GM12801 (cell line): Measurements from ENCODE around the gene EPHA6.

Experiments used
- TF ChIP-seq, protein P1 (sequence below): IDR thresholded peaks from one replicate; pipeline ENCODE4 v1.5.1; 2011; ENCODE audit warnings: control low read depth; ENCODE audit not compliant: insufficient read length; ENCODE audit errors: extremely low read depth

Gene EPHA6

GRCh38 chr3:97264180-97264579 lies 449.8 kb downstream of the EPHA6 start:
- TF ChIP-seq, protein P1, sequence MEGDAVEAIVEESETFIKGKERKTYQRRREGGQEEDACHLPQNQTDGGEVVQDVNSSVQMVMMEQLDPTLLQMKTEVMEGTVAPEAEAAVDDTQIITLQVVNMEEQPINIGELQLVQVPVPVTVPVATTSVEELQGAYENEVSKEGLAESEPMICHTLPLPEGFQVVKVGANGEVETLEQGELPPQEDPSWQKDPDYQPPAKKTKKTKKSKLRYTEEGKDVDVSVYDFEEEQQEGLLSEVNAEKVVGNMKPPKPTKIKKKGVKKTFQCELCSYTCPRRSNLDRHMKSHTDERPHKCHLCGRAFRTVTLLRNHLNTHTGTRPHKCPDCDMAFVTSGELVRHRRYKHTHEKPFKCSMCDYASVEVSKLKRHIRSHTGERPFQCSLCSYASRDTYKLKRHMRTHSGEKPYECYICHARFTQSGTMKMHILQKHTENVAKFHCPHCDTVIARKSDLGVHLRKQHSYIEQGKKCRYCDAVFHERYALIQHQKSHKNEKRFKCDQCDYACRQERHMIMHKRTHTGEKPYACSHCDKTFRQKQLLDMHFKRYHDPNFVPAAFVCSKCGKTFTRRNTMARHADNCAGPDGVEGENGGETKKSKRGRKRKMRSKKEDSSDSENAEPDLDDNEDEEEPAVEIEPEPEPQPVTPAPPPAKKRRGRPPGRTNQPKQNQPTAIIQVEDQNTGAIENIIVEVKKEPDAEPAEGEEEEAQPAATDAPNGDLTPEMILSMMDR, result no peak

DNA sequence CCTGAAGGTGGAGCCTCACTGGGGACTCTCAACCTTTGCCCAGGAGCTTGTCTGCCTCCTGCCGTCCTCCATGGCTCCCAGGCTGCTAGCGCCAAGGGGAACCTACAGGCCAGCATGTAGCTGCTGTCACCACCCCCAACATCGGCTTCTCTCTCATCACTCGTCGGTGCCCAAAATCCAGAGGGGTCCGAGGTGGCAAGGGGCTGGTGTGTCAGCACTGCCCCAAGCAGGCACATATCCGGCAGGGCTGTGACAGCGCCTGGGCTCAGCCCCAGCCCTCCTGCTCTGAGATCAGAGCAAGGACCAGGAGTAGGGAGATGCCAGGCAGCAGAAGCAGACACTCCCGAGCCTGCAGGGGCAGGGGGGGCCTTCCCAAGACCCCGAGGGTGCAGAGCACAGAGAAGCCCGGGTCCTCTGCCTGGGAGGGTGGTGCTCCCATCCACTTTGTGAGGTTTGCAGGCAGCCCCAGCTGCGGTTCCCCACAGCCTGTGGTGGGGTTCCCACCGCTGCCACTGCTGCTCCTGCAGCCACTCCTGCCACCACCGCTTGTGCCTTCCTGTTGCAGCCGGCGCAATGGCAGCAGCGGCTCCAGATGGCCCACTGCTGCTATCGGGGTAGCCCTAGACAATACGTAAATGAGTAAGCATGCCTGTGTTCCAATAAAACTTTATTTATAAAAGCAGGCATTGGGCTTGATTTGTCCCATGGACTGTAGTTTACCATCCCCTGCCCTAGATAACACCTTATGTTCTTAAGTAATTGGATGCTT lies 451.0 kb downstream of the EPHA6 start:
- TF ChIP-seq, protein P1, result no peak

- TF ChIP-seq, protein P1, result no peak
Observed at GRCh38 chr3:97269202-97269601, 454.8 kb downstream of the EPHA6 start.

GRCh38 chr3:97277708-97278107 lies 463.3 kb downstream of the EPHA6 start:
- TF ChIP-seq, protein P1, result no peak

DNA sequence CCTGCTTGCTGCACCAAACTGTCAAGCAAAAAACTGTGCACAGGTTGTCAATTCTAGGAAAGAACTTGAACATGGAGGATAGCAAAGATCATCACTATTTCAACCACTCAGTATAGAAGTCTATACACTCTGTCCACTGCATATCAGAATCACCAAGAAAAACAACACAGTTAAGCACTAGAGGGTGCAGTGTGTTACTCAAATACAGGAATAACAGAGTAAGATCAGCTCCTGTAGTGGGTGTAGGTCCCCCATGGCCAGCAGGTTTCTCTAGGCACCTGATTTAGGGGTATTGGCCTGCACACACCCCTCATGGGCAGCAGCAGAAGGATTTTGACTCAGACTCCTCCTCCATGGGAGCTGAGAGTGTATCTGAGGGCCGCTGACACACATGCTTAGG lies 464.1 kb downstream of the EPHA6 start:
- TF ChIP-seq, protein P1, result no peak

DNA sequence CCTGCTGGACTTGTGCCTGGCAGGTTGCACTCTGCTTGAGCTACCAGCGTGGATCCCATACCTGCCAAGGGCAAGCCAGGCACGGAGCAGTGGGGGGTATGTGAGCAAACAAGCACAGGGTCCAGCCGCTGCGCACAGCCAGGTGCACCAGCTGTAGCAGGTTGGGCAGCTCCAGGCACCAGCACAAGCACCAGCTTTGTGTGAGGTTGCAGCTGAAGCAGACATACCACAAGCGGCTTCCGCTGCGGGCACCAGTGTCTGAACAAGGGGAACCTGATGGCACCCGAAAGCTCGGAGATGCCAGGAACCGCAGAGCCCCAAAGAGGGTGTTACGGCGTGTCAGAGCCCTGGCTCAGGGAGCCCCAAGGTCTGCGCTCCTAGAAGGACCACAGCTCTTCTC lies 477.5 kb downstream of the EPHA6 start:
- TF ChIP-seq, protein P1, result no peak

DNA sequence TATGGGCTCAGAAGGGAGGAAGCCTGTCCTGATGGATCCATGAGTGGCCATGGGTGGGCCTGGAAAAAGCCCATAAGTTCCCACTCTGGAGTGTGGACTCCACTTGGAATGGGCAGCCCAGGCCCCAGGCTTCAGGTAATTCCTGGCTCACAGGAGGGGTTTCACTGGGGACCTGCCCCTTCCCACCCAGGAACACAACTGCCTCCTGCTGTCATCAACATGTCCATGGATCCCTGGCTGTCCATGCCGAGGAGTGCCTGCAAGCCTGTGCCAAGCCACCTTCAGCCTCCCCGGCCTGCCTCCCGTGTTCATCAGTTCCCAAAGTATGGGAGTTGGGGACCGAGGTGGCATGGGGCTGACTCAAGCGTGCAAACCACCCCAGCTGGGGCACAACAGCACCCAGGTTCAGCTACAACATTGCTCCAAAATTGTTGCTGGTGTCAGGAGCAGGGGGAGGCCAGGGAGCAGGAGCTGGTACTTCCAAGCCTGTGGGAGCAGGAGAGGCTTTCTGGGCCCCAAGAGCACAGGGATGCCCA lies 479.3 kb downstream of the EPHA6 start:
- TF ChIP-seq, protein P1, result no peak
